Measurements from ENCODE around the gene ARVCF.

GRCh38 chr22:20058989-20059770 is 42.6 kb upstream of the ARVCF start:
- TF ChIP-seq, protein P1, sequence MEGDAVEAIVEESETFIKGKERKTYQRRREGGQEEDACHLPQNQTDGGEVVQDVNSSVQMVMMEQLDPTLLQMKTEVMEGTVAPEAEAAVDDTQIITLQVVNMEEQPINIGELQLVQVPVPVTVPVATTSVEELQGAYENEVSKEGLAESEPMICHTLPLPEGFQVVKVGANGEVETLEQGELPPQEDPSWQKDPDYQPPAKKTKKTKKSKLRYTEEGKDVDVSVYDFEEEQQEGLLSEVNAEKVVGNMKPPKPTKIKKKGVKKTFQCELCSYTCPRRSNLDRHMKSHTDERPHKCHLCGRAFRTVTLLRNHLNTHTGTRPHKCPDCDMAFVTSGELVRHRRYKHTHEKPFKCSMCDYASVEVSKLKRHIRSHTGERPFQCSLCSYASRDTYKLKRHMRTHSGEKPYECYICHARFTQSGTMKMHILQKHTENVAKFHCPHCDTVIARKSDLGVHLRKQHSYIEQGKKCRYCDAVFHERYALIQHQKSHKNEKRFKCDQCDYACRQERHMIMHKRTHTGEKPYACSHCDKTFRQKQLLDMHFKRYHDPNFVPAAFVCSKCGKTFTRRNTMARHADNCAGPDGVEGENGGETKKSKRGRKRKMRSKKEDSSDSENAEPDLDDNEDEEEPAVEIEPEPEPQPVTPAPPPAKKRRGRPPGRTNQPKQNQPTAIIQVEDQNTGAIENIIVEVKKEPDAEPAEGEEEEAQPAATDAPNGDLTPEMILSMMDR (IDR thresholded peaks at IDR 0.05), result no peak
- no peak for TF ChIP-seq POLR2A (IDR thresholded peaks at IDR 0.05)
